ENCODE measurements around the gene ATF6. TPM values are rescaled to one million over a fixed set of nuclear protein-coding genes. Genes with fewer than 3 reads are reported as not detected.

ATF6 gene
- total and polyA plus RNA-seq, 2 donors (not counting 1 experiment from before 2014, with no cell fraction given), result 25.3 to 27.4 TPM

DNA sequence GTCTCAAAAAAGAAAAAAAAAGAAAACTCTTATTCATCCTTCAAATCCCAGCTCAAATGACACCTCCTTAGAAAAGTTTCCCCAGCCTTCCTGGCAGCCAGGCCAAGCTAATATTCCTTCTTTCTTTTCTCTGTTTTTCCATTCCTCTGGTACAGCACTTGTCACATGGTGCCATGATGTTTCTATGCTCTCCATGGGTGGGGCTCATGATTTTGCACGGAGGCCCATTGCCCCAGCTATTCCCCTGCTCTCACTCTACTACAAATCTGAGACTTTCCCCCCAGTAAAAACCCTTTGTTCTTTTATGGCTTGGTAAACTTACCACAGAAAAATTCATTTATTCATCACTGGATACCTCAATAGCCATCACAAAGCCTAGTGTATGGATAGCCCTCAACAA is 231.0 kb downstream of the ATF6 start:
- H3K4me1 ChIP-seq (ENCODE audit: control insufficient read depth, extremely low read depth, insufficient read depth, low read length), result no peaks in the 10 kb centered on the region
- no peaks in the 10 kb centered on the region for H3K27me3 ChIP-seq (ENCODE audit: control insufficient read depth, insufficient read depth, low read length)
- H3K9ac ChIP-seq (ENCODE audit: insufficient read depth, low read length), result no peak overlapping the region
- H3K27ac ChIP-seq (ENCODE audit: insufficient read depth, low read length), result no peak overlapping the region
- no peak overlapping the region for H3K4me3 ChIP-seq (replicated peaks in 1 of 4; ENCODE audit: control extremely low read depth in 1 of 4, insufficient read depth in 1 of 4, low read depth in 3 of 4, low read length in 4 of 4)
- no peaks in the 10 kb centered on the region for H4K20me1 ChIP-seq (ENCODE audit: control insufficient read depth, extremely low read depth, insufficient read depth, low read length)
- no peak overlapping the region for H3K4me2 ChIP-seq (ENCODE audit: extremely low read depth, insufficient read depth, low read length)
- H3K79me2 ChIP-seq (ENCODE audit: control insufficient read depth, insufficient read depth, low read length), result no peaks in the 10 kb centered on the region
- H2AFZ ChIP-seq (ENCODE audit: low read length), result no peak overlapping the region
- TF ChIP-seq, protein P1, sequence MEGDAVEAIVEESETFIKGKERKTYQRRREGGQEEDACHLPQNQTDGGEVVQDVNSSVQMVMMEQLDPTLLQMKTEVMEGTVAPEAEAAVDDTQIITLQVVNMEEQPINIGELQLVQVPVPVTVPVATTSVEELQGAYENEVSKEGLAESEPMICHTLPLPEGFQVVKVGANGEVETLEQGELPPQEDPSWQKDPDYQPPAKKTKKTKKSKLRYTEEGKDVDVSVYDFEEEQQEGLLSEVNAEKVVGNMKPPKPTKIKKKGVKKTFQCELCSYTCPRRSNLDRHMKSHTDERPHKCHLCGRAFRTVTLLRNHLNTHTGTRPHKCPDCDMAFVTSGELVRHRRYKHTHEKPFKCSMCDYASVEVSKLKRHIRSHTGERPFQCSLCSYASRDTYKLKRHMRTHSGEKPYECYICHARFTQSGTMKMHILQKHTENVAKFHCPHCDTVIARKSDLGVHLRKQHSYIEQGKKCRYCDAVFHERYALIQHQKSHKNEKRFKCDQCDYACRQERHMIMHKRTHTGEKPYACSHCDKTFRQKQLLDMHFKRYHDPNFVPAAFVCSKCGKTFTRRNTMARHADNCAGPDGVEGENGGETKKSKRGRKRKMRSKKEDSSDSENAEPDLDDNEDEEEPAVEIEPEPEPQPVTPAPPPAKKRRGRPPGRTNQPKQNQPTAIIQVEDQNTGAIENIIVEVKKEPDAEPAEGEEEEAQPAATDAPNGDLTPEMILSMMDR (conservative IDR thresholded peaks at IDR 0.05 in 1 of 2, IDR thresholded peaks at IDR 0.05 in 1 of 2; ENCODE audit: low read depth in 1 of 2, low read length in 2 of 2), result no peak
- H3K36me3 ChIP-seq (ENCODE audit: control insufficient read depth, insufficient read depth, low read length), result peaks cover 2% of the 10 kb centered on the region
- DNase-seq (ENCODE audit: low read depth in 2 of 2), result no peak
- H3K9me3 ChIP-seq (ENCODE audit: control insufficient read depth, insufficient read depth, low read depth, low read length), result no peaks in the 10 kb centered on the region

GRCh38 chr1:161998811-161999210 is 232.7 kb downstream of the ATF6 start:
- Histone ChIP-seq H3K79me2 (ENCODE audit: control insufficient read depth, insufficient read depth, low read length) (no peaks in the 10 kb centered on the region), H3K4me3 (replicated peaks in 1 of 4; ENCODE audit: control extremely low read depth in 1 of 4, insufficient read depth in 1 of 4, low read depth in 3 of 4, low read length in 4 of 4) (no peak overlapping the region), H3K4me1 (ENCODE audit: control insufficient read depth, extremely low read depth, insufficient read depth, low read length) (peaks cover 3% of the 10 kb centered on the region), H3K4me2 (ENCODE audit: extremely low read depth, insufficient read depth, low read length) (no peak overlapping the region), H3K9me3 (ENCODE audit: control insufficient read depth, insufficient read depth, low read depth, low read length) (no peaks in the 10 kb centered on the region), H3K27ac (ENCODE audit: insufficient read depth, low read length) (no peak overlapping the region), H2AFZ (ENCODE audit: low read length) (no peak overlapping the region), H3K27me3 (ENCODE audit: control insufficient read depth, insufficient read depth, low read length) (no peaks in the 10 kb centered on the region), H4K20me1 (ENCODE audit: control insufficient read depth, extremely low read depth, insufficient read depth, low read length) (no peaks in the 10 kb centered on the region), H3K36me3 (ENCODE audit: control insufficient read depth, insufficient read depth, low read length) (peaks cover 2% of the 10 kb centered on the region), H3K9ac (ENCODE audit: insufficient read depth, low read length) (no peak overlapping the region)
- no peak for TF ChIP-seq EZH2 (IDR thresholded peaks at IDR 0.05; ENCODE audit: low read length, missing control alignments)
- TF ChIP-seq, protein P1 (conservative IDR thresholded peaks at IDR 0.05 in 1 of 2, IDR thresholded peaks at IDR 0.05 in 1 of 2; ENCODE audit: low read depth in 1 of 2, low read length in 2 of 2), result no peak
- peak in 1 of 2 donors; percentile 59 for DNase-seq (ENCODE audit: low read depth in 2 of 2)

- TF ChIP-seq, protein P1 (conservative IDR thresholded peaks at IDR 0.05 in 1 of 2, IDR thresholded peaks at IDR 0.05 in 1 of 2; ENCODE audit: low read depth in 1 of 2, low read length in 2 of 2), result no peak
- no peak for TF ChIP-seq EZH2 (IDR thresholded peaks at IDR 0.05; ENCODE audit: low read length, missing control alignments)
- DNase-seq (ENCODE audit: low read depth in 2 of 2), result no peak
- no peaks in the 10 kb centered on the region for H4K20me1 ChIP-seq (ENCODE audit: control insufficient read depth, extremely low read depth, insufficient read depth, low read length)
- no peak overlapping the region for H3K4me3 ChIP-seq (replicated peaks in 1 of 4; ENCODE audit: control extremely low read depth in 1 of 4, insufficient read depth in 1 of 4, low read depth in 3 of 4, low read length in 4 of 4)
- H3K27ac ChIP-seq (ENCODE audit: insufficient read depth, low read length), result no peak overlapping the region
- H3K36me3 ChIP-seq (ENCODE audit: control insufficient read depth, insufficient read depth, low read length), result peaks cover 2% of the 10 kb centered on the region
- H2AFZ ChIP-seq (ENCODE audit: low read length), result no peak overlapping the region
- no peaks in the 10 kb centered on the region for H3K9me3 ChIP-seq (ENCODE audit: control insufficient read depth, insufficient read depth, low read depth, low read length)
- no peak overlapping the region for H3K4me2 ChIP-seq (ENCODE audit: extremely low read depth, insufficient read depth, low read length)
- H3K4me1 ChIP-seq (ENCODE audit: control insufficient read depth, extremely low read depth, insufficient read depth, low read length), result peaks cover 3% of the 10 kb centered on the region
- H3K79me2 ChIP-seq (ENCODE audit: control insufficient read depth, insufficient read depth, low read length), result no peaks in the 10 kb centered on the region
- H3K27me3 ChIP-seq (ENCODE audit: control insufficient read depth, insufficient read depth, low read length), result no peaks in the 10 kb centered on the region
- H3K9ac ChIP-seq (ENCODE audit: insufficient read depth, low read length), result no peak overlapping the region
These were observed 233.4 kb downstream of the ATF6 start for GRCh38 chr1:161999301-162000052.

All from fibroblast of lung (primary cell).